SU-DHL-6 (cell line): ENCODE measurements around the gene ORAI2.

Experiments used
- H2AFZ ChIP-seq: fragments of 200-600 bp; sonication (generic); 2 replicates; pipeline ENCODE4 v1.6.1; 2014; ENCODE audit warnings: low read depth, mild to moderate bottlenecking, moderate library complexity, mixed read lengths, antibody characterized with exemption, low read length; ENCODE audit not compliant: severe bottlenecking
- H3F3A ChIP-seq: fragments of 200-600 bp; shearing (Covaris generic); 2 replicates; pipeline ENCODE4 v1.6.0; 2016; ENCODE audit warnings: antibody characterized with exemption, mild to moderate bottlenecking; ENCODE audit not compliant: insufficient read depth
- H3K27ac ChIP-seq: fragments of 200-600 bp; sonication (generic); 2 replicates; pipeline ENCODE4 v1.5.1; 2016; ENCODE audit warnings: low read depth, mild to moderate bottlenecking, low read length, moderate library complexity, mixed read lengths
- H3K27me3 ChIP-seq: fragments of 200-600 bp; sonication (generic), shearing (Covaris generic); 2 replicates; pipeline ENCODE4 v1.6.0; 2014; ENCODE audit warnings: mild to moderate bottlenecking, low read length
- H3K36me3 ChIP-seq: fragments of 200-600 bp; sonication (generic); 2 replicates; pipeline ENCODE4 v1.6.1; 2014; ENCODE audit warnings: mild to moderate bottlenecking, low read length, mixed read lengths
- H3K4me2 ChIP-seq: fragments of 300-600, 200-600 bp; shearing (Covaris generic), sonication (generic); 2 replicates; pipeline ENCODE4 v1.6.0; 2014; ENCODE audit warnings: low read length, low read depth, mild to moderate bottlenecking; ENCODE audit not compliant: poor library complexity, severe bottlenecking
- H3K4me3 ChIP-seq: fragments of 200-600 bp; sonication (generic); 2 replicates; pipeline ENCODE4 v1.5.1; 2014; ENCODE audit warnings: antibody characterized with exemption, low read length, mild to moderate bottlenecking, mixed read lengths; ENCODE audit not compliant: insufficient read depth, poor library complexity, severe bottlenecking
- H3K79me2 ChIP-seq: fragments of 200-600 bp; sonication (generic); 2 replicates; pipeline ENCODE4 v1.6.1; 2014; ENCODE audit warnings: mild to moderate bottlenecking, low read length, moderate library complexity; ENCODE audit not compliant: insufficient read depth
- H3K9ac ChIP-seq: fragments of 200-600 bp; sonication (generic); 2 replicates; pipeline ENCODE4 v1.7.0; 2014; ENCODE audit warnings: mild to moderate bottlenecking, low read length
- H3K9me2 ChIP-seq: fragments of 200-600 bp; sonication (generic); replicated peaks from 2 replicates; pipeline ENCODE4 v1.6.1; 2014; ENCODE audit warnings: low read length; ENCODE audit not compliant: insufficient read depth
- H3K9me3 ChIP-seq: fragments of 200-600 bp; sonication (generic); 2 replicates; pipeline ENCODE4 v1.6.1; 2014; ENCODE audit warnings: low read length, mixed read lengths; ENCODE audit not compliant: insufficient read depth
- H4K20me1 ChIP-seq: fragments of 200-600 bp; sonication (generic); 2 replicates; pipeline ENCODE4 v1.6.1; 2014; ENCODE audit warnings: low read depth, mild to moderate bottlenecking, antibody characterized with exemption, low read length, moderate library complexity, mixed read lengths
- EZH2phosphoT487 ChIP-seq: fragments of 200-600 bp; sonication (generic), shearing (Covaris generic); conservative IDR thresholded peaks from 2 replicates; pipeline ENCODE4 v1.6.1; 2018; ENCODE audit warnings: mild to moderate bottlenecking, antibody characterized with exemption, low read length, moderate library complexity, mixed read lengths
- TF ChIP-seq, protein P1 (sequence below): fragments of 200-600 bp; sonication (generic); IDR thresholded peaks from one replicate; pipeline ENCODE4 v1.5.1; 2017; ENCODE audit warnings: antibody characterized with exemption, mild to moderate bottlenecking, low read length, moderate library complexity; ENCODE audit not compliant: insufficient read depth, poor library complexity, severe bottlenecking

Gene ORAI2

DNA sequence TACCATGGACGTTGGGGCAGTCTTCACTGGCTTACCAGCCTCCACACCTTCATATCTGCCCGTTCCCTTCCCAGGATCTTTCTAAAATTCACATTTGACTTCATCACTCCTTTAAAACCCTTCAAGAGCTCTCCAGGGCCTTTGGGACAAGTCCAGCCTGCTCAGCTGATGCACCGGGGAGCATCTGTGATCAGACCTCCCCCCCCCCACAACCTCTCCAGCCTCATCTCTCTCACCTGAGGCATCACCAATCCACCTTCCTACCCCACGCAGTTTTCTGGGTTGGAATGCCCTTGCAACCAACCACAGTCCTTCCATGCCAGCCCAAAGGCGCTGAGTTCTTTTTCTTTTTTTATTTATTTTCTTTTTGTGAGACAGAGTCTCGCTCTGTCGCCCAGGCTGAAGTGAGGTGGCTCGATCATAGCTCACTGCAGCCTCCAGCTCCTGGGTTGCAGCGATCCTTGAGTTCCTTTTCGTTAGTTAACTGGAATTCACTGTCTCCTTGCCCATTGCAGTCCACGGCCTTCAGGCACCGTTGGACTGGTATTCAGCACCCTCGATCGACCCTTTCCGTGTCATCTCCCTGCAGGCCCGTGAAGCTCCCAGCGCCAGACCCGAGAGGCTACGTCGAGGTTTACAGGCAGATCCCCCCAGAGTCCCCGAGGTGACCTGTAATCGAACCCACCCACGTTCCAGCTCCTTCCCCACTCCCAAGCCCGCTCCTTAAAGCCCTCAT is 30.6 kb downstream of the ORAI2 start:
- H3K4me3 ChIP-seq, result peak overlapping the region; percentile 89
- peak overlapping the region; percentile 82 for H2AFZ ChIP-seq
- H3F3A ChIP-seq, result peaks cover 17% of the 10 kb centered on the region; the same call in 1 of the 2 replicates
- H3K27ac ChIP-seq, result 0 out of 2 replicates have a peak overlapping the region, but pooled peaks have one; percentile 26
- no peaks in the 10 kb centered on the region for H3K36me3 ChIP-seq
- TF ChIP-seq EZH2phosphoT487, result no peak
- TF ChIP-seq, protein P1, sequence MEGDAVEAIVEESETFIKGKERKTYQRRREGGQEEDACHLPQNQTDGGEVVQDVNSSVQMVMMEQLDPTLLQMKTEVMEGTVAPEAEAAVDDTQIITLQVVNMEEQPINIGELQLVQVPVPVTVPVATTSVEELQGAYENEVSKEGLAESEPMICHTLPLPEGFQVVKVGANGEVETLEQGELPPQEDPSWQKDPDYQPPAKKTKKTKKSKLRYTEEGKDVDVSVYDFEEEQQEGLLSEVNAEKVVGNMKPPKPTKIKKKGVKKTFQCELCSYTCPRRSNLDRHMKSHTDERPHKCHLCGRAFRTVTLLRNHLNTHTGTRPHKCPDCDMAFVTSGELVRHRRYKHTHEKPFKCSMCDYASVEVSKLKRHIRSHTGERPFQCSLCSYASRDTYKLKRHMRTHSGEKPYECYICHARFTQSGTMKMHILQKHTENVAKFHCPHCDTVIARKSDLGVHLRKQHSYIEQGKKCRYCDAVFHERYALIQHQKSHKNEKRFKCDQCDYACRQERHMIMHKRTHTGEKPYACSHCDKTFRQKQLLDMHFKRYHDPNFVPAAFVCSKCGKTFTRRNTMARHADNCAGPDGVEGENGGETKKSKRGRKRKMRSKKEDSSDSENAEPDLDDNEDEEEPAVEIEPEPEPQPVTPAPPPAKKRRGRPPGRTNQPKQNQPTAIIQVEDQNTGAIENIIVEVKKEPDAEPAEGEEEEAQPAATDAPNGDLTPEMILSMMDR, result no peak
- H3K4me2 ChIP-seq, result peak overlapping the region; percentile 73
- H3K27me3 ChIP-seq, result no peaks in the 10 kb centered on the region
- H4K20me1 ChIP-seq, result no peaks in the 10 kb centered on the region; the same call in 1 of the 2 replicates
- peaks cover 32% of the 10 kb centered on the region for H3K79me2 ChIP-seq
- peak overlapping the region; percentile 87 for H3K9ac ChIP-seq
- H3K9me3 ChIP-seq, result no peaks in the 10 kb centered on the region
- H3K9me2 ChIP-seq, result no peaks in the 10 kb centered on the region

DNA sequence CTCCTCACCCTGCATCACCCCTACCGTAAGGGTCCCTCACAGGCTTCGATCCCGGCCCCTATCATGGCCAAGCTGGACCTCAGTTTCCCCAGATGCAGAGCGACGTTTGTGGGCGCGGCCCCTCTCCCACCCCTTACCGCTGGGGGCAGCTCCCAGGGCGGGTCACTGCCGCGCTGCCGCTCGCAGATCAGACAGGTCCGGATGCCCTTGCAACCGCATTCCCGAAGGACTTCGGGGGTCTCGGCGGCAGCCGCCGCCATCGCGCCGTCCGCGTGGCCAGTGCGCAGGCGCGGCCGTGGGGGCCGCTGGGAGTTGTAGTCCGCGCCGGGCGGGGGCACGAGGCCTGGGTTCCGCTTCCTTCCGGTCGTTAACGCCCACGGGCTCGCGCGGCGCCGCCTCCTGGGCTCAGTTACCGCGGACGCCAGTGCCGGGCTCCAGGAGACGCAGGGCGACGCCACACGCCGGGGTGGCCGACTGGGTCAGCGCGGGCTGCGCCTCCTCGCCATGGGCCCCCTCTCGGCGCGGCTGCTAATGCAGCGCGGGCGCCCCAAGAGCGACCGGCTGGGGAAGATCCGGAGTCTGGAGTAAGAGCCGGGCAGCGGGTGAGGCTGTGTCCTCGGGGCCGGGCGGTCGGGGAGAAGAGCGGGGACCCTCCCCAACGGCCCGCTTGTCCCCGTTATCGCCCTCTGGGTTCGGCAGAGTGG is 31.4 kb downstream of the ORAI2 start, which contains the start of the genes ALKBH4 and LRWD1:
Gene ALKBH4 (minus strand): TSS at position 287 of the 704 bp plus-strand sequence. CDS start 27 bp downstream, at position 260.
Gene LRWD1 (plus strand): TSS at position 408 of the 704 bp plus-strand sequence. CDS start 97 bp downstream, at position 505.
- TF ChIP-seq EZH2phosphoT487, result no peak
- TF ChIP-seq, protein P1, result no peak
- no peaks in the 10 kb centered on the region for H3K9me2 ChIP-seq
- H3K27me3 ChIP-seq, result no peaks in the 10 kb centered on the region
- peak within 1 kb of the TSS; percentile 75 for H3K27ac ChIP-seq
- H3K4me3 ChIP-seq, result peak within 1 kb of the TSS; percentile 89
- no peaks in the 10 kb centered on the region; the same call in 1 of the 2 replicates for H4K20me1 ChIP-seq
- H3K9me3 ChIP-seq, result no peaks in the 10 kb centered on the region
- H3K9ac ChIP-seq, result peak within 1 kb of the TSS; percentile 87
- H3F3A ChIP-seq, result peaks cover 17% of the 10 kb centered on the region; the same call in 1 of the 2 replicates
- peak within 1 kb of the TSS; percentile 73 for H3K4me2 ChIP-seq
- H2AFZ ChIP-seq, result peak within 1 kb of the TSS; percentile 82
- H3K79me2 ChIP-seq, result peaks cover 32% of the 10 kb centered on the region
- H3K36me3 ChIP-seq, result no peaks in the 10 kb centered on the region

DNA sequence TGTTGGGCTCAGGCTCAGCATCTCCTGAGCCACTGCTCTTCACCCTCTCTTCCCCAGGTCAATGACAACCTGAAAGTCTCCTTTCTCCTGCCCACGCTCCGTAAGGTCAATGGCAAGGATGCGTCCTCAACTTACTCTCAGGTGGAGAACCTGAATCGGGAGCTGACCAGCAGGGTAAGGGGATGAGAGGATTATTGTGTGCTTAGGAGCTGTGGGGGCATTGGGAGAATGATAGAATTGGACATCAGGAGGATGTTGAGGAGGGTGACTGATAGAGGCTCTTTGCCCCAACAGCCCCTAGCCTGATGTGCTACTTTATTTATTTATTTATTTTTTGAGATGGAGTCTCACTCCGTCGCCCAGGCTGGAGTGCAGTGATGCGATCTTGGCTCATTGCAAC is 32.7 kb downstream of the ORAI2 start:
- Histone ChIP-seq H3K27me3 (no peaks in the 10 kb centered on the region), H3K4me2 (peak overlapping the region; percentile 72), H3K4me3 (peak overlapping the region; percentile 89), H2AFZ (no peak overlapping the region), H3K79me2 (peaks cover 32% of the 10 kb centered on the region), H3F3A (peaks cover 17% of the 10 kb centered on the region; the same call in 1 of the 2 replicates), H4K20me1 (no peaks in the 10 kb centered on the region; the same call in 1 of the 2 replicates), H3K9me2 (no peaks in the 10 kb centered on the region), H3K36me3 (no peaks in the 10 kb centered on the region), H3K27ac (peak overlapping the region; percentile 75), H3K9ac (peak overlapping the region; percentile 87), H3K9me3 (no peaks in the 10 kb centered on the region)
- no peak for TF ChIP-seq EZH2phosphoT487
- TF ChIP-seq, protein P1, result no peak
